Stimulated activated CD4-positive, alpha-beta T cell treated with anti-CD3 and anti-CD28 coated beads, Interleukin-15, amount 100 ng/mL, for 48 hours (primary cell): Measurements from ENCODE around the gene FAM151B.
"Not testable (repeated sequence)": the region's sequence is repeated elsewhere in the genome, so short reads cannot be mapped to it uniquely, and the experiment has no call there.

Experiments used
- DNase-seq, 2 donors: peaks; one replicate each; pipeline ENCODE4 v3.0.0-alpha.2; 2020; ENCODE audit warnings: low read depth in 2 of 2

The FAM151B gene

DNA sequence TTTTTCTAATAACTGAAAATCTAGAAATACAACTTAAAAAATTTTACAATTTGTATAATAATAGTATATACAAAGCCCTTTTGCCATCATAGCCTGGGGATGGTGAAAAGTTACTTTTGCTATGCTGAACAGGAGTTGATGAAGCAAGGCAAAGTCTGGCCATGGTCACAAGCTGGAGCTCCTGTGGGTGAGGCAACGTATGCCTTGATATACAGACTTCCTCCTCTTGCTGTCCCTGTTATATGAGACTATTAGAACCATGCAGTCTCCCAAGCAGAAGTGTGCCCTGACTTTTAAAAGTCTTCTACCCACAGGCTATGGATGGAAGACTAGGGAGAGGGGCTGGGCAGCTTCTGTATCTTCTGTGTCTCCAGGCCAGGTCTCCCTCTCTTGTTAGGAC lies 15.7 kb downstream of the FAM151B start:
- no peak for DNase-seq

DNA sequence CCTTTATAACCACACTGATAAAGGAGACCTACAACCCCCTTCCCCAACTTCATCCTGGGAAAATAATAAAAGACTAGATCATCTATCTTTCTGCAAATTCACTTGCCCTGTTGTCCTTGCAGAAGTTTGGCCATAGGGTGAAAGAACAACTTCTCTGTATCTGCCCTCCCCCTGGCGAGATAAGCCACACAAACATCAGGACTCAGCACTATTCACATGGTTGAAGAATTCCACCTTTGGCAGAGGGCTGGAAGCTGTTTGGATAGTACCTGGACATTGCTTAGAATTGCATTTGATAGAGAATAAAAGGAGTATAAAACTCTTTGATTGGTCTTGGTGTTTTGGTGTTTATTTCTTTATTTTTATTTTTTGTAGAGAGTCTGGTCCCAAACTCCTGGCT lies 16.9 kb downstream of the FAM151B start:
- DNase-seq: no peak

DNA sequence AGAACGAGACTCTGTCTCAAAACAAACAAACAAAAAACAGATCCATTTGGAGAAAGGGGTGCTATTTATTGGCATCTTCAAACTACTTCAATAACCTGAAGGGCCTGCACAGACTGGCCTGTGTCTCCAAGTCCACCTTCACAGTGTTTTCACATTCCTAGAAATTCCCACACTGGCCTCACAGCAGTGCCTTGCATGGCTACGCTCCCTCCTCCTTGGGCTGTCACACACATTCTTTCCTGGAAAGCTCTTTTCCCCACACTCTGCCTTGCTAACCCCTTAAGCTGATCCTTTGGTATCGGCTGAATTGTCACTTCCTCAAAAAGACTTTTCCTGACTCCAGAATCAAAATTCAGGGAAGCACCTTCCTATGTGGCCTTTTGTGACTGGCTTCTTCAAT lies 19.8 kb downstream of the FAM151B start:
- no peak for DNase-seq

DNA sequence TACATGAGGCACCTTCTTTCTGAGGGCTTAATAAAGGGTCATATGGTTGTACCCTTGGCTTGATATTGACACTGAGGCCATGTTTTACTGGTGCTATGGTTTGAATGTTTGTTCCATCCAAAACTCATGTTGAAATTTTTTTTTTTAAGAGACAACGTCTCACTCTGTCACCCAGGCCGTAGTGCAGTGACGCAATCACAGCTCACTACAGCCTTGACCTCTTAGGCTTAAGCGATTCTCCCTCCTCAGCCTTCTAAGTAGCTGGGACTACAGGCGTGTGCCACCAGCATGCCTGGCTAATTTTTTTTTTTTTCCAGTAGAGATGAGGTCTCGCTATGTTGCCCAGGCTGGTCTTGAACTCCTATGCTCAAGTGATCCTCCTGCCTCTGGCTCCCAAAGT lies 20.9 kb downstream of the FAM151B start:
- DNase-seq: no peak

DNA sequence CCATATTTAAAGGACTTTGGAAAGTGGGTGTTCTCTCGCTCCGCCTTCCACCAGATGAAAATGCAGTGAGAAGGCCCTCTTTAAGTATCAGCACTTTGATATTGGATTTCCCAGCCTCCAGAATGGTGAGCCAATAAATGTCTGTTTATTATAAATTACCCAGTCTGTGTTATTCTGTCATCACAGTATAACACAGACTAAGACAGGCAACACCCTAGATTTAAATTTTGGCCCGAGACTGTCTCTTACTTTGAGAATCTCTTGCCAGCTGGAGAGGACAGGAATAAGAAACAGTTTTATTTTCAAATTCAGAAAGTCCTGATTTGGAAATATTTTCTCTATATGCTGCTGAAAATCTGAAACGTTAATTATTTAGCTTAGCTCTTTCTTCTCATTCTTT lies 21.5 kb downstream of the FAM151B start:
- no peak for DNase-seq

DNA sequence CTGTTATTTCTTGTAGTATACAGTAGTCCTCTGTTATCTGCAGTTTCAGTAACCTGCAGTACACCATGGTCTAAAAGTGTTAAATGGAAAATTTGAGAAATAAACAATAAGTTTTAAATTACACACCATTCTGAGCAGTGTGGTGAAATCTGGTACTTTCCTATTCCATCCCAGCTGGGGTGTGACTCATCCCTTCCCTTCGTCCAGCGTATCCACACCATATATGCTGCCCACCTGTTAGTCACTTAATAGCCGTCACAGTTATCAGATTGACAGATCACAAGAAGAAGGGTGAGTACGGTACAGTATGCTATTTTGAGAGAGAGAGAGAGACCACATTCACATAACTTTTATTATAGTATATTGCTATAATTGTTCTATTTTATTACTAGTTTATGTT lies 28.9 kb downstream of the FAM151B start:
- DNase-seq: peak; percentile 5 to 9

DNA sequence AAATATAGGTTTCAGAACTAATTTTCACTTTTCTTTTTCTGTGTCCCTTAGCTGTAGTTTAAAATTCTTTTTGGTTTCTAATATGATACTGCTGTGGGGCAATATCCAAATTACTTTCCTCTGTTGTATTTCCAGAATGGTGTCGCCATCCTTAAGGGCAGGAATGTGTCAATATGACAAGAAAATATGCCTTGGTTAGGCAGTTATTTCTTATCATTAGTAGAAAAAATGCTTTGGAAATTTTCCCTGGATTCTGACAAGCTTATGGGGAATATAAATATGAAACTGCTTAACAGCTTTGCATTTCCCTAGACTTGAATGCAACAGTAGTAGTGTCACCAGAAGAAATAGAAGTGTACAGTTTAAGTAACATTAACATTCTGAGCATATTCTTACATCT lies 52.8 kb downstream of the FAM151B start:
- DNase-seq: no peak

DNA sequence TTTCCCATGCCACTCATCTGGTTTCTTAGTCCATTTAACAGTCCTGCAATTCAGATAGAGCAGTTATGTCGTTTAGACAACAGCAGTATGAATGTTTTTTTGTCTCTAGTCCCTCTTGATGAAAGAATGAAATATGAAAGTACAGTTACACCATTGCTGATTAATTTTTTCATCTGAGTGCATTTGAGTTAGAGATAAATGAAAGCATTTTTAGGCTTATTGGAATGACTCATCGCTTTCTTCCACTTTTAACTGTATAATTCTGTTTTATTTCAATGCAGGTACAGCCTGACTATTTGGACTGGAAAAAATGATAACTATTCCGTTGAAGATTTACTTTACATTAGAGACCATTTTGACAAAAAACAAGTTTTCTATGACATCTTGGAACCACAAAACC lies 53.5 kb downstream of the FAM151B start:
- DNase-seq: no peak

DNA sequence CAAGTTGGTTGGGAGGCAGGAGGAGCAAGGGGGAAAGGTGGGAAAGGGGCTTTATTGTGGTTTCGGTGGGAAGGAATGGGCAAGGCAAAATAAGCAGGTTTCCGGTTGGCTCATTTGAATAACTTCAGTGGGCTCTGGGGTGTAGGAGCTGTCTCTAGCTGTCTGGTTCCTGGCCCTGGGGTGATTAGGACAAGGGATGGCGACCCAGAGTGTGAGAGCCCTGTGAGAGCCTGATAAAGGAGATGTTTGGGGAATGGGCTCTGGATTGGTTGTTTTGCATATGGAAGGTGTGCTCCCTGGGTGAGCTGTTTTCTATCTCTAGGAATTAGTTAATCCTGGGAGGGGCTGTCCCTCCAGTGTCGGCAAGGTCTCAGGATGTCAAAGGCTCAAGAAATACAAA lies 66.7 kb downstream of the FAM151B start:
- no peak for DNase-seq

DNA sequence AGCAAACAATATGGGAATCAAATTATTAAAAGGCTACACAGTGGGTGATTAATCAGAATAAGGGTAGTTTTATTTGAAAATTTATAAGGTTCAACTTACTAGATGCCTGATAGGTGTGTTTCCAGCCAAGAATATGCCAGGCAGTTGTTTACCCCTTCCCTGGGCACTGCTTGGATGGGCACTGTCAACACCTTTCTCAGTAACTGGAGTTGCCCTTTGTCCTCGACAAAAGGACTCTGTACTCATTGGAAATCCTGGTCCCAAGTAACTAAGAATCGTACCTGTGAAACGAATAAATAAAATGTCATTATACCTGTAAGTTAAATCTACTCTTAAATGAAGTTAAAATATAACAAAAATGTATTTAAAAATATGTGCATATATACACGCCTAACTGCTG lies 67.2 kb downstream of the FAM151B start:
- no peak for DNase-seq

DNA sequence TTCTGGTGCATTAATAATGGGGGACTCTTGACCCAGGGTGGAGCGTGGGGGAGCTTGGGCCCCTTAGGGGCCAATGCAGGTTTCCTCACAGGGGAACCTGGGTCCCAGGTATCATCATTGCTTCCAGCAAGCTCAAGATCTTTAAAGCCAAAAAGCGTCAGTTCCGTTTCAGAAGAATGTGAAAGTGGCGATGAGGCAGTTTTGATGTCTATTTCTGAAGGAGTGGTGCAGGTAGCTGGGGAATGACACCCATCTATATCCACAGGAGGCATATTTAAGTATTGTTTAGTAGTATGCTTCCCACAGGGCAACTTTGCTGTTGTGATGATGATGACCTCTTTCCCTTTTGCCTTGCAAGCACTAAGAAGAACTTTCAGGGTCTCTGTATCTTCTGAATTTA lies 71.3 kb downstream of the FAM151B start:
- DNase-seq: no peak

DNA sequence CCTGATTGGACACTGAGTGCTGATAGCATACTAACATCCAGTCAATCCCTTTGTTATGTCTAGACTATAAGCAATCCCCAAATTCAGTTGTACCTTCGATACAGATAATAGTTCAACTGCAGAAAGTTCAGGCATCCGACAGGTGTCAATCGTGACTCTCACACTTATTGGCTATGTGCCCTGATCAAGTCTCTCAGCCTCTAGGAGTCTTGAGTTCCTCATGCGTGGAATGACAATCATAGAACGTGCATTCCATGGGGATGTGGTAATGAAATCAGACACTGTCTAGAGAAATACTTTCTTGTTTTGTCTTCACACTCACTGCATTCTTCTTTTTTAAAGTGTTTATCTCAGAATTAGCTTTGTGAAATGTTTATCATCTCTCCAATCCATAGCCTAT lies 77.4 kb downstream of the FAM151B start:
- DNase-seq: no peak

DNA sequence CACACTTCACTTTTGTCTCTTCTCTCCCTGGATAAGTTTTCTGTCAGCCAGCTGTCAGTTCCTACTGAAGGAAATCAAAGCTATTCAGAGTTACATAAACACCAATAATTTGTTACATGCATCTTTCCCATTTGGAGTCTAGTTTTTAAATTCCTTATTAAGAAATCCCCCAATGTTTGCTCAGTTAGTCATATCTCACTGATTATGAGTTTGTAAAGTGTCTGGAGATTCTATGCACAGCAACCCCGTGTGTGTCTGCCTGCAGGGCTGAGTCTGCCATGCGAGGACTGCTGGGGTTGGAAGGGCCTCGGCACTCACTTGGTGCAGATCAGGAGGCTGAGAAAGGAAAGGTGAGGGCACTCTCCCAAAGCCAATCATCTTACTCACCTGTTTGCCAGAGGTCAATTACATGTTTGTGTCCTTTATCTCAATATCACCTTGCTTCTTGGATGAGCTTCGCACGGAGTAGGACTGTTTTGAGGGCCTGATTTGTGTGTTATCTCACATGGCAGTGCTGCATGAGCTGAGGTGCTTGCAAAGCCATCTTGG lies 78.9 kb downstream of the FAM151B start:
- no peak for DNase-seq

DNA sequence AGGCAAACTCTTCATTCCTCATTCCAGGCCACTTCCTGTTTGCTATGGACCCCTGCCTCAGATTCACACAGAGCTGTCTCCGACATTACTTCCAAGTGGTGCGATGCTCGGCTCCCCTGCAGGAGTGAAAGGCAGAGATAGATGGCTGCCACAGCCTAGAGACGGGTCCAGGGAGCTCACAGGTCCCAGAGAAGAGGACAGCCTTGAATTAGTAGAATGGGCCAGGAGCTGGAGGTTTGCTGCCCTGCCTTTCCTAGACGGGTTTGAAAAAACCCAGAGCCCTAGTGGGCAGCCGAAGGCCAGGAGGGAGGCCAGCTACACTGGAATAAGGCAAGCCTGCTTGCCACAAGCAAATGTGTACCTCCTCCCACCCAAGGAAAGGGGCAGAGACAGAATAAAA lies 80.4 kb downstream of the FAM151B start:
- no peak for DNase-seq

DNA sequence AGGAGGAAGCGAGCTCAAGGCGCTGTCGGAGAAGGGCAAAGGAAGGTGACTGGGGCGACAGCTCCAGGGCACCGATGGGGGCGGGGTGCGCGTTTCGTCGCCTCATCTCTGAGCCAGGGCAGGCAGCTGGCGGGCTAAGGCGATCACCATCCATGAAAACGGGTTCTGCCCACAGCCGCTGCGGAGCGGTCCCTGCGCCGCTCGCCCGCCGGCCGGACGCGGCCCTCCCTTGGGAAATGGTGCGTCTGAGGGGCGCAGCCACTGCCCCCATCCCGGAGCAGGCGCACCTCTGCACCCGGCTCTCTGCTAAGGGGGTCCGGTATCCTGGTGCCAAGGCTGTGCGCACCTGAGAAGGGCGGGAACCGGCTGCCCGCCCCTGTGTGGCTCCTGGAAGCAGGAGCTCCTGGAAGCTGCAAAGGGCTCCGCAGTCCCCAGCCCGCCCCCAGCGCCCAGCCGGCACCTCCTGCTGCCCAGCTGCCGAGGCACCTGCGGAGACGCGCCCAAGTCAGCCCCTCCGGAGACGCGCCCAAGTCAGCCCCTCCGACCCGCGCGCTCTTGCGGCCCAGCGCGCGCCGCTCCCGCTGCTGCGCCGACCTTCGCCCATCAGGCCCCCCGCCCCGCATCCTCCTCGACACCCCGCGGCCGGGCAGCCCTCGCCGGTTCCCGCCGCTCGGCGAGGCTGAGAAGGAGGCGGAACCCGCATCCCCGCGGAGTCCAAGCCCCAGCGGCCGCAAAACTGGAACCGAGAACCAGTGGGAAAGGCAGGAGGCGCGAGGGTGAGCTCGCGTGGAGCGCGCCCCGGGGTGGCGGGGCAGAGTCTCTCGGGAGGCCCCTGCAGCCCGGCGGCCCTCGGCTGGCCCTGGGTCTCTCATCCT lies 81.4 kb downstream of the FAM151B start:
- no peak for DNase-seq

DNA sequence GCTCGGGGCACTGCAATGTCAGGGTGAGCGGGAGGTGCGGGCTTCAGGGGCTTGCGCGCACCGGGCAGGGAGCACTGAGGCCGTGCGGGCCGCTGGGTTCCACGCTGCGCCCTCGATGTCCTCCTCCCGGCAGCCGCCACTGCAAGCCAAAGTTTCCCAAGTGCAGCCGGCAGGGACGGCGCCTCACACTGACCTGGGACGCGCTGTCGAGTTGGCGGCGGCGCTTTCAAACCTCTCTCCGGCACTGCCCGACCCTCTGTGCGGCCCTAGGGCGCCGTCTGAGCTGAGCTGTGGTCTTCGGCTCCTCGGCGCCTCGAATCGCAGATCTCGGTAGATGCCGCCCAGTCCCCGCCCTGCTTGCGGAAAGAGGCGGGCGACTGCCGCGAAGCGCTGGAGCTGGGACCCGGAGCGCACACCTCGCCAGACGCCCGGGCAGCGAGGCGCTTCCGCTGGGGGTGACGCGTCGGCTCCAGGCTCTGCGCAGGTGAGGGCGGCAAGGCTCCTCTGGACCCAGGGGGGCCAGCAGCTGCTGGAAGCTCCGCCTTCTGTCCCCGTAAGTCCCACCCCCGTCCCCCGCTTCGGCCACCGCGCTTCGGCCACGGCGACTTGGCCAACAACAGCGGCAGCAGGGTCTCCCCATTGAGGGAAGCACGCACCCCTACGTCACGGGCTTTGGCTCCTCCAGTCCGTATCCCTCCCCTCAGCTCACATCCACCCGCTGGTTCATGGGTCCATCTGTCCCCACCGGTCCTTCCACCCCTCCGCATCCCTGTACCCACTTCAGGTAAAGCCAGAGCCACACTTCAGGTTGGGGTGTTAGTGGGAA lies 82.3 kb downstream of the FAM151B start, which contains the start of gene ANKRD34B:
Gene ANKRD34B (minus strand): TSS at position 320 of the 826 bp plus-strand sequence. CDS start 10,261 bp downstream, outside the sequence.
- peak; percentile 16 to 30 for DNase-seq

DNA sequence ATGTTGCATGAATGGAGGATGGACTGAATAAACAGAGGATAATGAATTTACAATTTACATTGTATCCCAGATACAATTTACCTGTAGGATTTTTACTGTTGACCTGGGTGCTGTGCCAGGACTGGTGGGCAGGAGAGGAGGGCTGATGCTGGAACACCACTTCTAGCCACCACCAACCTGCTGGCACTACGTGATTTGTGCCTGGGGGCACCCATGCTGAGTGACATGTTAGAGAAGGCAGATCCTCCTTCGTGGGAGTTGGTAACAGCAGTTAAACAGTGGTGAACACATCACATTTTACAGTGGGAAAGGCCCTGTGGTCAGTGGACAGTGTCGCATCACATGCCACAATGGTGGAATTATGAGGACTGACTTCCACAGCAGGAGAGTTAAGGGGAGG lies 85.2 kb downstream of the FAM151B start:
- DNase-seq: no peak

DNA sequence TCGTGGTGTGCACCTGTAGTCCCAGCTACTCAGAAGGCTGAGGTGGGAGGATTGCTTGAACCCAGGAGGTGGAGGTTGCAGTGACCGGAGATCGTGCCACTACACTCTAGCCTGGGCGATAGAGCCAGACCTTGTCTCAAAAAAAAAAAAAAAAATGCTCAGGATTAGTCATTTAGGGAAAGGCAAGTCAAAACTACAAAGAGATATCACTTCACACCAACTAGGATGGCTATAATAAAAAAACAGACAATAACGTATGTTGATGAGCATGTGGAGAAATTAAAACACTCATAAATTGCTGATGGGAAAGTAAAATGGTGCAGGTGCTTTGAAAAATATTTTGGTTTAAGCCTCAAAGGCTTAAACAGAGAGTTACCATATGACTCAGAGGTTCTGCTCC lies 88.5 kb downstream of the FAM151B start:
- DNase-seq: no peak

DNA sequence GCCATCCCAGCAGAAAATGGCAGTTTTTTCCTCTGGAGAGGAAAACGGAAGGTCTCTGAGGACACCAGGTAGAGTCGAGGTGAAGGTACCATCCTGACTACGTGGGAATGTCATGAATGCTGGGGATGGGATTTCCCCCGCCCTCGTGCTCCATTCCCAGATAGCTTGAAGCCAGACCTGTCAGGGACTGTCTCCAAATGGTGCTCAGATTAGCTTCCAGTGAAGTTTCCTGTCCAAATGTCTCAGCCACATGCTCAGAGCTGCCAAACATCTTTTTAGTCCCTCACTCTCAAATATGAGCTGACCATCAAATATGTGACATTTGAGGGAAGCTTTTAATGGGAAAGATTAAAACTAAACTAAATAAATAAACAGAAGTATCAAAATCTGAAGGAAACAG lies 89.8 kb downstream of the FAM151B start:
- no peak for DNase-seq

DNA sequence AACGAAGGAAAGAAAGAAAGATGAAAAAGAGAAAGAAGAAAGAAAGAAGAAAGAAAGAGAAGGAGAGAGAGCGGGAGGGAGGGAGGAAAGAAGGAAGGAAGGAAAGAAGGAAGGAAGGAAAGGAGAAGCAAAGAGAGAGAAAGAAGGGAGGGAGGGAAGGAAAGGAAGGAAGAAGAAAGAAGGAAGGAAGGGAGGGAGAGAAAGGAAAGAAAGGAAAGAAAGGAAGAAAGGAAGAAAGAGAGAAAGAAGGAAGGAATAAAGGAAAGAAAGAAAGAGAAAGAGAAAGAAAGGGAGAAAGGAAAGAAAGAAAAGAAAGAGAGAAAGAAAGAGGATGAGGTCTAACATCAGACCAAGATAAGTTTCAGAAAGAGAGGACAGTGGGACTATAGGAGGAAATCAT lies 91.2 kb downstream of the FAM151B start:
- no peak for DNase-seq

DNA sequence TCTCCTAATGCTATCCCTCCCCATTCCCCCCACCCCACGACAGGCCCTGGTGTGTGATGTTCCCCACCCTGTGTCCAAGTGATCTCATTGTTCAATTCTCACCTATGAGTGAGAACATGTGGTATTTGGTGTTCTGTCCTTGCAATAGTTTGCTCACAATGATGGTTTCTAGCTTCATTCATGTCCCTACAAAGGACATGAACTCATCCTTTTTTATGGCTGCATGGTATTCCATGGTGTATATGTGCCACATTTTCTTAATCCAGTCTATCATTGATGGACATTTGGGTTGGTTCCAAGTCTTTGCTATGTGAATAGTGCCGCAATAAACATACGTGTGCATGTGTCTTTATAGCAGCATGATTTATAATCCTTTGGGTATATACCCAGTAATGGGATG lies 92.4 kb downstream of the FAM151B start:
- not testable (repeated sequence) for DNase-seq

DNA sequence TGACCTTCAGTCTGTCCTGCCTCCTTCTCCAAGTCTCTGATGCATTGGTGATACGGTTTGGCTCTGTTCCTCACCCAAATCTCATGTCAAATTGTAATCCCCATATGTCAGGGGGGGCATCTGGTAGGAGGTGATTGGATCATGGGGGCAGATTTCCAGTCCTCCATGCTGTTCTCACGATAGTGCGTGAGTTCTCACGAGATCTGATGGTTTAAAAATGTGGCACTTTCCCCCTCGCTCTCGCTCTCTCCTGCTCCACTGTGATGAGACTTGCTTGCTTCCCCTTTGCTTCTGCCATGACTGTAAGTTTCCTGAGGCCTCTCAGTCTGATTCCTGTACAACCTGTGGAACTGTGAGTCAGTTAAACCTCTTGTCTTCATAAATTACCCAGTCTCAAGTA lies 96.9 kb downstream of the FAM151B start:
- no peak for DNase-seq
